ENCODE data around the gene EDIL3. TPM values are rescaled to one million over a fixed set of nuclear protein-coding genes. Genes with fewer than 3 reads are reported as not detected.

EDIL3 gene
- total RNA-seq, 4 donors from 2014 or later: 15.9 to 29.3 (median 24.8) TPM

GRCh38 chr5:84242286-84242685 is 142.4 kb downstream of the EDIL3 start:
- Histone ChIP-seq H3K36me3 (no peaks in the 10 kb centered on the region), H3K4me1 (peaks cover 0 to 4% (median 0%) of the 10 kb centered on the region in 4 donors), H3K4me3 (no peak overlapping the region), H3K27me3 (no peaks in the 10 kb centered on the region), H3K27ac (no peak overlapping the region), H3K9me3 (no peaks in the 10 kb centered on the region)
- no peak for DNase-seq (ENCODE audit: low spot score in 2 of 2)
- 66 to 68% methylated on average over 3 of the region's 3 CpGs for WGBS, 2 donors
- no peak for TF ChIP-seq POLR2A (IDR thresholded peaks at IDR 0.05)
- no peak for TF ChIP-seq EP300 (IDR thresholded peaks at IDR 0.05)
- TF ChIP-seq CTCF (IDR thresholded peaks at IDR 0.05): no peak

DNA sequence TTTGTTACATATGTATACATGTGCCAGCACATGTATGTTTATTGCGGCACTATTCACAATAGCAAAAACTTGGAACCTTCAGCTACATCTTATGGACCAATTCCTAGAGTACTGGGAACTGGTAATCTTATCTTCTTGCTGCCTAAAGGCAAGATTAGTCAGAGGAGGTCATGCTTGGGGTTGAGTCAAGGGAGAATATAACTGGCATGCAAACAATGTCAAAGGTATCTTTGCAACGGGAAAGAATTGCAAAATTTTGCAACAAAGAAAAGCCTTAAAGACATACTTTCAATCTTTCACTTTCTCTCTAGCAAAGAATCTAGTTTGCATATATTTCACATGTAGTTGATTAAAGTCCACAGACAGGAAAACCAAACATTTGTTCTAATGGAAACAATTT is 145.2 kb downstream of the EDIL3 start:
- no peaks in the 10 kb centered on the region for H3K9me3 ChIP-seq
- TF ChIP-seq CTCF (IDR thresholded peaks at IDR 0.05): no peak
- no peak for TF ChIP-seq POLR2A (IDR thresholded peaks at IDR 0.05)
- TF ChIP-seq EP300 (IDR thresholded peaks at IDR 0.05): no peak
- no peaks in the 10 kb centered on the region for H3K27me3 ChIP-seq
- peaks cover 0 to 4% (median 0%) of the 10 kb centered on the region in 4 donors for H3K4me1 ChIP-seq
- no peak overlapping the region for H3K4me3 ChIP-seq
- 49 to 61% methylated on average over 2 of the region's 2 CpGs for WGBS, 2 donors
- H3K36me3 ChIP-seq: no peaks in the 10 kb centered on the region
- DNase-seq (ENCODE audit: low spot score in 2 of 2): no peak
- no peak overlapping the region for H3K27ac ChIP-seq

DNA sequence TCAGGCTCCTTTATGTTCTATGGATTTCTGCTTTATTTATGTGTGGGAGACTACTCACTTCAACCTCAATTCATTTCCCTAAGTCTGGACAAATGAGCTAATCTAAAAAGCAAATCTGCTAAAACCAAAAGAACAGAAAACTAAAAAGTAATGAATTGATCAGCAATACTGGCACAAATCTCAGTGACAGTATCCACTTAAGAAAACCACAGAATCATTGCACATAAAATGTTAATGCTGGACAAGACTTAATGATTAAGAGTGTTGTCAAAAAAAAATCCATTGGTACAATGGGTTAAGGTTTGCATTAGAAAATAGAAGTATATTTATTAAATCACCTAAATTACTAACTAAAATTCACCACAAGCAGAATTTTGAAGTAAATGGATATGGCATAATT is 147.6 kb downstream of the EDIL3 start:
- DNase-seq (ENCODE audit: low spot score in 2 of 2): no peak
- Histone ChIP-seq H3K27me3 (no peaks in the 10 kb centered on the region), H3K9me3 (no peaks in the 10 kb centered on the region), H3K36me3 (no peaks in the 10 kb centered on the region), H3K4me1 (peaks cover 0 to 4% (median 0%) of the 10 kb centered on the region in 4 donors), H3K27ac (no peak overlapping the region), H3K4me3 (no peak overlapping the region)
- TF ChIP-seq CTCF (IDR thresholded peaks at IDR 0.05) (no peak), EP300 (IDR thresholded peaks at IDR 0.05) (no peak), POLR2A (IDR thresholded peaks at IDR 0.05) (no peak)

DNA sequence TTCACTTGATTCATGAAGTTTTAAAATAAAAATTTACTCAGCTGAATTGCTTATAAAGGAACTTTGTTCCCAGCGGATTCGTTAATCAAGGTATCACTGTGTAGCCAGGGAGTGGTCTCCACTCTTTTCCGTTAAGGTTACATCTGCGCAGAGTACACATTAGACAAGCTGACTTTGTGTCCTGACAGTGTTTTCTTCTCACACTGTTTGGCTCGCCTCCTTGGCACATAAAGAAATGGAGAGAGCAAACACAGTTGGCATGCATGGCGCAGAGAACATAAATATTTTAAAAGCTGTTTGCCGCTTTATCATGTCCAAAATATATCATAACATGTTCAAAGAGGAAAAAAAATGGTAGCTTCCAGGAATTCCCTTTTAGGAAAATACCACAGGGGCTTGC is 153.2 kb downstream of the EDIL3 start:
- Histone ChIP-seq H3K9me3 (no peaks in the 10 kb centered on the region), H3K4me1 (no peaks in the 10 kb centered on the region), H3K27me3 (no peaks in the 10 kb centered on the region), H3K27ac (no peak overlapping the region), H3K36me3 (no peaks in the 10 kb centered on the region), H3K4me3 (no peak overlapping the region)
- TF ChIP-seq CTCF (IDR thresholded peaks at IDR 0.05): no peak
- DNase-seq (ENCODE audit: low spot score in 2 of 2): no peak
- 54 to 57% methylated on average over 7 of the region's 7 CpGs for WGBS, 2 donors

DNA sequence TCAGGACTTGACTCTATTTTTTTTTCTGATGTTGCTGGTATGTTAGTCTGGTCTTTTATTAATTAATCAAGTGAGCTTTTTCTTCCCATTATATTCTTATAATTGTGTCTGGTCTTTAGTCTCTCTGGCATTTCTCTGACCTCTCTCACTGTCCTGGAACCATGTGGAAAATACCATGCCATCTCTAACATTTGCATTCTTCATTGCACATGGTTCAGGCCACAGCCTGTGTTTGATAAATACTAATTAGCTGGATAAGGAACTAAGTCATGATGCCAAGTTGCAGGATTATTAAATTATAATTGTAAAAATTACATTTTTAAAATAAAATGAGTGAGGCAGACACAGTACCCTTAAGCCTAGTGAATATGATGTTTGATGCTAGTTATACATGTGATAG is 155.6 kb downstream of the EDIL3 start:
- TF ChIP-seq POLR2A (IDR thresholded peaks at IDR 0.05) (no peak), EP300 (IDR thresholded peaks at IDR 0.05) (no peak), CTCF (IDR thresholded peaks at IDR 0.05) (no peak)
- H3K27me3 ChIP-seq: no peaks in the 10 kb centered on the region
- no peaks in the 10 kb centered on the region for H3K4me1 ChIP-seq
- H3K36me3 ChIP-seq: no peaks in the 10 kb centered on the region
- H3K9me3 ChIP-seq: no peaks in the 10 kb centered on the region
- DNase-seq (ENCODE audit: low spot score in 2 of 2): no peak
- H3K4me3 ChIP-seq: no peak overlapping the region
- no peak overlapping the region for H3K27ac ChIP-seq

Measured in tibial nerve (tissue), 4 donors.